Measurements from ENCODE around the gene DCC. TPM values are rescaled to one million over a fixed set of nuclear protein-coding genes. Genes with fewer than 3 reads are reported as not detected.

The DCC gene
- total and polyA plus RNA-seq, 10 donors = 0.03 to 9.2 (median 0.91) TPM; not detected in 1

GRCh38 chr18:52888014-52888413 is 548.0 kb downstream of the DCC start:
- intact Hi-C loops (cut with DNase I; ENCODE audit: low total_unique reads) = no loop called here
- H3K4me1 ChIP-seq = no peaks in the 10 kb centered on the region
- DNase-seq = no peak
- peaks cover 0 to 14% (median under 1%) of the 10 kb centered on the region in 8 donors for H3K9me3 ChIP-seq
- no peak overlapping the region for H3K4me3 ChIP-seq
- TF ChIP-seq CTCF (IDR thresholded peaks at IDR 0.05 in 8 of 11, conservative IDR thresholded peaks at IDR 0.05 in 3 of 11) (no peak), POLR2AphosphoS5 (IDR thresholded peaks at IDR 0.05) (no peak), POLR2A (IDR thresholded peaks at IDR 0.05) (no peak)
- H3K36me3 ChIP-seq = no peaks in the 10 kb centered on the region
- H3K27ac ChIP-seq = no peak overlapping the region
- H3K27me3 ChIP-seq (replicated peaks in 1 of 7) = no peaks in the 10 kb centered on the region

- intact Hi-C loops (cut with DNase I; ENCODE audit: low total_unique reads) = no loop called here
- Histone ChIP-seq H3K27me3 (replicated peaks in 1 of 7) (no peaks in the 10 kb centered on the region), H3K36me3 (no peaks in the 10 kb centered on the region), H3K4me3 (no peak overlapping the region), H3K27ac (no peak overlapping the region), H3K4me1 (no peaks in the 10 kb centered on the region), H3K9me3 (no peaks in the 10 kb centered on the region)
- TF ChIP-seq POLR2A (IDR thresholded peaks at IDR 0.05) (no peak), CTCF (IDR thresholded peaks at IDR 0.05 in 8 of 11, conservative IDR thresholded peaks at IDR 0.05 in 3 of 11) (no peak), POLR2AphosphoS5 (IDR thresholded peaks at IDR 0.05) (no peak)
- WGBS, 5 donors = 76 to 82% (median 81%) methylated on average over 3 of the region's 3 CpGs
- no peak for DNase-seq
These were observed 554.8 kb downstream of the DCC start for GRCh38 chr18:52894801-52895200.

GRCh38 chr18:52897611-52898484 is 557.9 kb downstream of the DCC start:
- Histone ChIP-seq H3K27me3 (replicated peaks in 1 of 7) (no peaks in the 10 kb centered on the region), H3K27ac (no peak overlapping the region), H3K36me3 (no peaks in the 10 kb centered on the region), H3K4me1 (no peaks in the 10 kb centered on the region), H3K4me3 (no peak overlapping the region), H3K9me3 (no peaks in the 10 kb centered on the region)
- TF ChIP-seq POLR2A (IDR thresholded peaks at IDR 0.05) = no peak
- no peak for TF ChIP-seq CTCF (IDR thresholded peaks at IDR 0.05 in 8 of 11, conservative IDR thresholded peaks at IDR 0.05 in 3 of 11)
- no peak for TF ChIP-seq POLR2AphosphoS5 (IDR thresholded peaks at IDR 0.05)
- DNase-seq = no peak
- intact Hi-C loops (cut with DNase I; ENCODE audit: low total_unique reads) = no loop called here
- 60 to 83% (median 73%) methylated on average over 5 of the region's 5 CpGs for WGBS, 5 donors

- no peak for DNase-seq
- Histone ChIP-seq H3K27me3 (replicated peaks in 1 of 7) (no peaks in the 10 kb centered on the region), H3K9me3 (no peaks in the 10 kb centered on the region), H3K4me1 (no peaks in the 10 kb centered on the region), H3K36me3 (no peaks in the 10 kb centered on the region), H3K27ac (no peak overlapping the region), H3K4me3 (no peak overlapping the region)
- WGBS, 5 donors = 35 to 50% (median 45%) methylated on average over 3 of the region's 3 CpGs
- intact Hi-C loops (cut with DNase I; ENCODE audit: low total_unique reads) = no loop called here
- TF ChIP-seq POLR2A (IDR thresholded peaks at IDR 0.05) (no peak), CTCF (IDR thresholded peaks at IDR 0.05 in 8 of 11, conservative IDR thresholded peaks at IDR 0.05 in 3 of 11) (no peak), POLR2AphosphoS5 (IDR thresholded peaks at IDR 0.05) (no peak)
These were observed 558.6 kb downstream of the DCC start for GRCh38 chr18:52898485-52899058.

Data from spleen (tissue), 11 donors.